ENCODE results near the gene HLA-A. TPM values are rescaled to one million over a fixed set of nuclear protein-coding genes. Genes with fewer than 3 reads are reported as not detected.
A peak's percentile ranks its signal among the peaks of the same experiment; 100 is the strongest.

The HLA-A gene
- total RNA-seq, 4 donors from 2014 or later, result 160 to 722 (median 625) TPM

- DNase-seq, result no peak
- H3K9me3 ChIP-seq, result no peaks in the 10 kb centered on the region
- peak overlapping the region; percentile 43 to 84 for H3K4me3 ChIP-seq
- H3K27me3 ChIP-seq, result no peaks in the 10 kb centered on the region
- H3K36me3 ChIP-seq, result no peaks in the 10 kb centered on the region
- H3K27ac ChIP-seq, result peak overlapping the region; percentile 91 to 97
- no peak for TF ChIP-seq CTCF (IDR thresholded peaks at IDR 0.05)
- no peak for TF ChIP-seq POLR2A (IDR thresholded peaks at IDR 0.05)
- intact Hi-C loops (cut with DNase I; ENCODE audit: low total_unique reads), result no loop called here
- H3K4me1 ChIP-seq, result no peaks in the 10 kb centered on the region
These were observed 437 bp upstream of the HLA-A start for GRCh38 chr6:29941916-29942274.

GRCh38 chr6:29943053-29943966, 978 bp downstream of the HLA-A start:
- Histone ChIP-seq H3K36me3 (no peaks in the 10 kb centered on the region), H3K4me1 (no peaks in the 10 kb centered on the region), H3K27ac (peak overlapping the region; percentile 91 to 97), H3K27me3 (no peaks in the 10 kb centered on the region), H3K4me3 (peak overlapping the region; percentile 43 to 84), H3K9me3 (no peaks in the 10 kb centered on the region)
- no peak for TF ChIP-seq CTCF (IDR thresholded peaks at IDR 0.05)
- TF ChIP-seq POLR2A (IDR thresholded peaks at IDR 0.05), result no peak
- peak in 1 of 2 donors; percentile 42 for DNase-seq
- intact Hi-C loops (cut with DNase I; ENCODE audit: low total_unique reads), result no loop called here

- Histone ChIP-seq H3K4me3 (no peak overlapping the region), H3K27ac (no peak overlapping the region), H3K27me3 (no peaks in the 10 kb centered on the region), H3K36me3 (no peaks in the 10 kb centered on the region), H3K9me3 (no peaks in the 10 kb centered on the region), H3K4me1 (no peaks in the 10 kb centered on the region)
- TF ChIP-seq CTCF (IDR thresholded peaks at IDR 0.05) (no peak), POLR2A (IDR thresholded peaks at IDR 0.05) (no peak)
- DNase-seq, result no peak
- intact Hi-C loops (cut with DNase I; ENCODE audit: low total_unique reads), result no loop called here
These were observed 3.0 kb downstream of the HLA-A start for GRCh38 chr6:29945281-29945820.

- intact Hi-C loops (cut with DNase I; ENCODE audit: low total_unique reads), result no loop called here
- H3K4me3 ChIP-seq, result no peak overlapping the region
- no peaks in the 10 kb centered on the region for H3K4me1 ChIP-seq
- H3K9me3 ChIP-seq, result no peaks in the 10 kb centered on the region
- H3K27ac ChIP-seq, result no peak overlapping the region
- DNase-seq, result no peak
- TF ChIP-seq POLR2A (IDR thresholded peaks at IDR 0.05) (no peak), CTCF (IDR thresholded peaks at IDR 0.05) (no peak)
- H3K27me3 ChIP-seq, result no peaks in the 10 kb centered on the region
- no peaks in the 10 kb centered on the region for H3K36me3 ChIP-seq
These were observed 4.1 kb downstream of the HLA-A start for GRCh38 chr6:29946223-29947076.
